K562 (cell line): ENCODE data around the gene ZNRD2. TPM values are rescaled to one million over a fixed set of nuclear protein-coding genes. Genes with fewer than 3 reads are reported as not detected.

Experiments
- ARHGAP35 ChIP-seq: fragments of 450-650 bp; IDR thresholded peaks from 2 replicates; pipeline ENCODE4 v1.6.1; 2018; ENCODE audit not compliant: partially characterized antibody
- CBX1 ChIP-seq: sonication (generic); IDR thresholded peaks from 2 replicates; pipeline ENCODE4 v1.6.1; 2016; ENCODE audit warnings: antibody characterized with exemption, low read depth, mild to moderate bottlenecking
- GATAD2B ChIP-seq: fragments of 450-650 bp; IDR thresholded peaks from 2 replicates; pipeline ENCODE4 v1.6.1; 2017; ENCODE audit warnings: mild to moderate bottlenecking, borderline replicate concordance
- HDGF ChIP-seq: fragments of 450-650 bp; IDR thresholded peaks from 2 replicates; pipeline ENCODE4 v1.6.1; 2016
- MCM2 ChIP-seq: fragments of 450-650 bp; IDR thresholded peaks from 2 replicates; pipeline ENCODE4 v1.6.1; 2017; ENCODE audit warnings: low read depth, mild to moderate bottlenecking
- RCOR1 ChIP-seq, 2 experiments: IDR thresholded peaks; 2 replicates each; pipeline ENCODE4 v1.6.1; 2012; ENCODE audit warnings: low read depth in 2 of 2, low read length in 2 of 2, borderline replicate concordance in 1 of 2, improper control_type of control experiment in 1 of 2
- RUNX1 ChIP-seq: sonication (generic); IDR thresholded peaks from 2 replicates; pipeline ENCODE4 v1.6.1; 2016; ENCODE audit warnings: antibody characterized with exemption, low read depth
- SIN3B ChIP-seq: fragments of 450-650 bp; IDR thresholded peaks from 2 replicates; pipeline ENCODE4 v1.6.1; 2017; ENCODE audit warnings: low read depth, mild to moderate bottlenecking, moderate library complexity
- SMARCE1 ChIP-seq: fragments of 450-650 bp; IDR thresholded peaks from 2 replicates; pipeline ENCODE4 v1.7.1; 2016; ENCODE audit warnings: mild to moderate bottlenecking
- SUPT5H ChIP-seq: fragments of 450-650 bp; IDR thresholded peaks from 2 replicates; pipeline ENCODE4 v1.6.1; 2016
- TAL1 ChIP-seq: fragments of 450-650 bp; IDR thresholded peaks from 2 replicates; pipeline ENCODE4 v1.6.1; 2016; ENCODE audit warnings: mild to moderate bottlenecking
- YY1 ChIP-seq, 3 experiments: IDR thresholded peaks; 2 replicates each; pipeline ENCODE4 v1.6.1; 2011; ENCODE audit warnings: low read length in 2 of 3, mild to moderate bottlenecking in 2 of 3, moderate library complexity in 2 of 3, borderline replicate concordance in 1 of 3, control low read depth in 1 of 3, low read depth in 1 of 3; ENCODE audit not compliant: insufficient read depth in 3 of 3, insufficient replicate concordance in 2 of 3, control insufficient read depth in 1 of 3, insufficient read length in 1 of 3; ENCODE audit errors: extremely low read depth in 1 of 3
- ZKSCAN8 ChIP-seq: fragments of 200-800 bp; sonication (Bioruptor generic); IDR thresholded peaks from 2 replicates; pipeline ENCODE4 v1.6.1; 2016; ENCODE audit warnings: missing genetic modification characterization, missing compliant biosample characterization
- ZNF212 ChIP-seq: fragments of 450-650 bp; formaldehyde crosslinking; IDR thresholded peaks from 2 replicates; pipeline ENCODE4 v1.4.0; 2020; ENCODE audit warnings: mild to moderate bottlenecking
- ZNF696 ChIP-seq: fragments of 250-450 bp; sonication (Bioruptor Pico); conservative IDR thresholded peaks from 2 replicates; pipeline ENCODE4 v1.4.0; 2020; ENCODE audit warnings: mild to moderate bottlenecking, moderate library complexity
- ZNF785 ChIP-seq: fragments of 250-450 bp; sonication (Bioruptor Pico); IDR thresholded peaks from 2 replicates; pipeline ENCODE4 v1.4.0; 2020; ENCODE audit warnings: mild to moderate bottlenecking
- ZSCAN32 ChIP-seq: fragments of 450-650 bp; formaldehyde crosslinking; IDR thresholded peaks from 2 replicates; pipeline ENCODE4 v1.4.0; 2020; ENCODE audit warnings: mild to moderate bottlenecking, moderate library complexity
- polyA plus RNA-seq, 8 experiments: library from polyadenylated mRNA; depleted of rRNA in 4 of 8; stranded (reverse) in 5 of 8; unstranded in 3 of 8; fragments of >200 nt; fragmentation: Nextera tagmentation in 2 of 8; fragmentation: Illumina TruSeq in 1 of 8; extraction: Ambion mirVana in 2 of 8; extraction: Trizol in 1 of 8; gene quantifications; 2 replicates each; pipeline versions ENCODE4 v1.2.1 to v1.2.3, GENCODE V29; 2011 to 2014; ENCODE audit warnings: inconsistent platforms in 1 of 8, missing spikeins in 1 of 8
- total RNA-seq, 7 experiments: library from RNA; depleted of rRNA in 6 of 7; stranded (reverse); fragments of >200 nt in 6 of 7; fragmentation: Illumina TruSeq in 2 of 7; extraction: Trizol in 2 of 7; gene quantifications; 2 replicates each; pipeline versions ENCODE4 v1.2.1 to v1.2.3, GENCODE V29; 2011 to 2021; ENCODE audit warnings: low replicate concordance in 1 of 7
- TF ChIP-seq, protein P1 (sequence below): sonication (generic); formaldehyde crosslinking; IDR thresholded peaks from 2 replicates; pipeline ENCODE4 v1.8.1; 2023; ENCODE audit warnings: mild to moderate bottlenecking, missing genetic modification reagents, moderate library complexity
- TF ChIP-seq, protein P2 (sequence below), 3 experiments: IDR thresholded peaks in 2 of 3; conservative IDR thresholded peaks in 1 of 3; 2 replicates each; pipeline ENCODE4 v1.5.1; 2011 to 2012; ENCODE audit warnings: low read length in 3 of 3, mild to moderate bottlenecking in 3 of 3, control low read depth in 2 of 3, improper control_type of control experiment in 1 of 3, inconsistent platforms in 1 of 3, low read depth in 1 of 3, mixed read lengths in 1 of 3, moderate library complexity in 1 of 3; ENCODE audit not compliant: insufficient read depth in 2 of 3
- TF ChIP-seq, protein P3 (sequence below): fragments of 250-450 bp; sonication (Bioruptor Pico); IDR thresholded peaks from 2 replicates; pipeline ENCODE4 v1.5.1; 2021; ENCODE audit warnings: mild to moderate bottlenecking
- TF ChIP-seq, protein P4 (sequence below): fragments of 450-650 bp; formaldehyde crosslinking; conservative IDR thresholded peaks from 2 replicates; pipeline ENCODE4 v1.4.0; 2022; ENCODE audit warnings: mild to moderate bottlenecking, missing genetic modification characterization

Gene ZNRD2
- total and polyA plus RNA-seq, 9 of the 15 experiments (the other 6 are each of a cell fraction or from before 2014, with no cell fraction given): 13.4 to 129 (median 60.4) TPM

DNA sequence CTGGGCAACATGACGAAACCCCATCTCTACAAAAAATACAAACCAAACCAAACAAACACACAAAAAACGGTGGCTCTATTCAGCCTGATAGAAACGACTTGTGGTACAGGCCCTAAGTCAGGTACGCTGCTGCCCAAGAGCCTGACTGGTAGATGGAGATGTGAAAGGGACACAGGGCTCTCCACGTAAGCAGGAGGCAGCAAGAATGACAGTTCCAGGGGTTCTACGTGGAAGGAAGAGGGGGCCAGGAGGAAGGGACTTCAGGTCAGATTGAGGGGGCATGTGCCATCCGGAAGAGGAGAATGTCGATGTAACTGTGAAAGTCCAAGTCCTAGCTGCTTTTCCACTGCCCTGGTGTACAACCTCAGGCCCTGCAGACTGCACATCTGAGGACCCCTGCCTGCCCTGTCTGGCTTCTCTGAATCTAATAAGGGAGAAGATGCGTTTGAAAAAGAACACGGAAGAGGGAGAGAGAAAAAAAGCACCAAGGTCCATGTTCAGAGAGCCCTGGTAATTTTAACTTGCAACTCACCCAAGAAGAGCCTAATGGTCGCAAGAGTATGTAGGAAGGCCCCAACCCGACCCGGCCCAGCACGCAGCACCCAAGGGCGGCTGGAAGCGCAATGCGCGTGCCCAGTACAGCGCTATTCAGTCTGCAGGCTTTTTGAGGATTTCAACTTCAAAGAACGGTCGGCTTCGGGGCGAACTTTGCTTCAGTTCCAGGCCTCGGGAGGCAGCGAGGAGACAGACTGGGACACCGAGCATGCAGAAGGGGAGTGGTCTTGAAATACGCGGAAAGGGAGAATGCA is 909 bp upstream of the ZNRD2 start (continued):
- TF ChIP-seq, protein P1, sequence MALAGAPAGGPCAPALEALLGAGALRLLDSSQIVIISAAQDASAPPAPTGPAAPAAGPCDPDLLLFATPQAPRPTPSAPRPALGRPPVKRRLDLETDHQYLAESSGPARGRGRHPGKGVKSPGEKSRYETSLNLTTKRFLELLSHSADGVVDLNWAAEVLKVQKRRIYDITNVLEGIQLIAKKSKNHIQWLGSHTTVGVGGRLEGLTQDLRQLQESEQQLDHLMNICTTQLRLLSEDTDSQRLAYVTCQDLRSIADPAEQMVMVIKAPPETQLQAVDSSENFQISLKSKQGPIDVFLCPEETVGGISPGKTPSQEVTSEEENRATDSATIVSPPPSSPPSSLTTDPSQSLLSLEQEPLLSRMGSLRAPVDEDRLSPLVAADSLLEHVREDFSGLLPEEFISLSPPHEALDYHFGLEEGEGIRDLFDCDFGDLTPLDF (CRISPR knock-in tag): 0 out of 2 replicates have a peak, but pooled peaks have one; percentile 52
- TF ChIP-seq, protein P2, sequence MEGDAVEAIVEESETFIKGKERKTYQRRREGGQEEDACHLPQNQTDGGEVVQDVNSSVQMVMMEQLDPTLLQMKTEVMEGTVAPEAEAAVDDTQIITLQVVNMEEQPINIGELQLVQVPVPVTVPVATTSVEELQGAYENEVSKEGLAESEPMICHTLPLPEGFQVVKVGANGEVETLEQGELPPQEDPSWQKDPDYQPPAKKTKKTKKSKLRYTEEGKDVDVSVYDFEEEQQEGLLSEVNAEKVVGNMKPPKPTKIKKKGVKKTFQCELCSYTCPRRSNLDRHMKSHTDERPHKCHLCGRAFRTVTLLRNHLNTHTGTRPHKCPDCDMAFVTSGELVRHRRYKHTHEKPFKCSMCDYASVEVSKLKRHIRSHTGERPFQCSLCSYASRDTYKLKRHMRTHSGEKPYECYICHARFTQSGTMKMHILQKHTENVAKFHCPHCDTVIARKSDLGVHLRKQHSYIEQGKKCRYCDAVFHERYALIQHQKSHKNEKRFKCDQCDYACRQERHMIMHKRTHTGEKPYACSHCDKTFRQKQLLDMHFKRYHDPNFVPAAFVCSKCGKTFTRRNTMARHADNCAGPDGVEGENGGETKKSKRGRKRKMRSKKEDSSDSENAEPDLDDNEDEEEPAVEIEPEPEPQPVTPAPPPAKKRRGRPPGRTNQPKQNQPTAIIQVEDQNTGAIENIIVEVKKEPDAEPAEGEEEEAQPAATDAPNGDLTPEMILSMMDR (IDR thresholded peaks at IDR 0.05 in 2 of 3, conservative IDR thresholded peaks at IDR 0.05 in 1 of 3; ENCODE audit: insufficient read depth in 2 of 3, low read depth in 1 of 3, low read length in 3 of 3): no peak
- TF ChIP-seq SUPT5H (no peak), RCOR1 (IDR thresholded peaks at IDR 0.05; ENCODE audit: borderline replicate concordance in 1 of 2, low read depth in 2 of 2, low read length in 2 of 2) (no peak), MCM2 (no peak), CBX1 (no peak), ZSCAN32 (CRISPR knock-in tag) (no peak), HDGF (0 out of 2 replicates have a peak, but pooled peaks have one; percentile 45), ZNF696 (CRISPR knock-in tag) (no peak), ARHGAP35 (no peak), SIN3B (no peak), ZNF212 (CRISPR knock-in tag) (0 out of 2 replicates have a peak, but pooled peaks have one; percentile 7), ZNF785 (CRISPR knock-in tag) (no peak), SMARCE1 (no peak), TAL1 (no peak), RUNX1 (no peak), GATAD2B (no peak), YY1 (IDR thresholded peaks at IDR 0.05; ENCODE audit: borderline replicate concordance in 1 of 3, control insufficient read depth in 1 of 3, extremely low read depth in 1 of 3, insufficient read depth in 3 of 3, insufficient read length in 1 of 3, insufficient replicate concordance in 2 of 3, low read depth in 1 of 3, low read length in 2 of 3) (no peak), ZKSCAN8 (CRISPR knock-in tag) (no peak)
- TF ChIP-seq, protein P3, sequence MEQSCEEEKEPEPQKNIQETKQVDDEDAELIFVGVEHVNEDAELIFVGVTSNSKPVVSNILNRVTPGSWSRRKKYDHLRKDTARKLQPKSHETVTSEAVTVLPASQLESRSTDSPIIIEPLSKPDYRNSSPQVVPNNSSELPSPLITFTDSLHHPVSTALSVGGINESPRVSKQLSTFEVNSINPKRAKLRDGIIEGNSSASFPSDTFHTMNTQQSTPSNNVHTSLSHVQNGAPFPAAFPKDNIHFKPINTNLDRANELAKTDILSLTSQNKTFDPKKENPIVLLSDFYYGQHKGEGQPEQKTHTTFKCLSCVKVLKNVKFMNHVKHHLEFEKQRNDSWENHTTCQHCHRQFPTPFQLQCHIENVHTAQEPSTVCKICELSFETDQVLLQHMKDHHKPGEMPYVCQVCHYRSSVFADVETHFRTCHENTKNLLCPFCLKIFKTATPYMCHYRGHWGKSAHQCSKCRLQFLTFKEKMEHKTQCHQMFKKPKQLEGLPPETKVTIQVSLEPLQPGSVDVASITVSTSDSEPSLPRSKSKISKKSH: no peak
- TF ChIP-seq, protein P4, sequence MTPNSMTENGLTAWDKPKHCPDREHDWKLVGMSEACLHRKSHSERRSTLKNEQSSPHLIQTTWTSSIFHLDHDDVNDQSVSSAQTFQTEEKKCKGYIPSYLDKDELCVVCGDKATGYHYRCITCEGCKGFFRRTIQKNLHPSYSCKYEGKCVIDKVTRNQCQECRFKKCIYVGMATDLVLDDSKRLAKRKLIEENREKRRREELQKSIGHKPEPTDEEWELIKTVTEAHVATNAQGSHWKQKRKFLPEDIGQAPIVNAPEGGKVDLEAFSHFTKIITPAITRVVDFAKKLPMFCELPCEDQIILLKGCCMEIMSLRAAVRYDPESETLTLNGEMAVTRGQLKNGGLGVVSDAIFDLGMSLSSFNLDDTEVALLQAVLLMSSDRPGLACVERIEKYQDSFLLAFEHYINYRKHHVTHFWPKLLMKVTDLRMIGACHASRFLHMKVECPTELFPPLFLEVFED (CRISPR knock-in tag): no peak
